Dendritic cell treated with granulocyte-macrophage colony-stimulating factor and Interleukin-4, amounts not matched to agents 40 ng/mL and 50 ng/mL, for 4 days (primary cell): ENCODE measurements around the gene ALLC.

Experiments used
- H3K27ac Mint-ChIP-seq: one replicate; pipeline ENCODE4 v1.8.0; 2022; ENCODE audit warnings: mild to moderate bottlenecking, mixed read lengths
- H3K27me3 Mint-ChIP-seq: one replicate; pipeline ENCODE4 v1.8.0; 2022; ENCODE audit warnings: mild to moderate bottlenecking, mixed read lengths
- H3K36me3 Mint-ChIP-seq: one replicate; pipeline ENCODE4 v1.8.0; 2022; ENCODE audit warnings: low read depth, mixed read lengths
- H3K4me1 Mint-ChIP-seq: one replicate; pipeline ENCODE4 v1.8.0; 2022; ENCODE audit warnings: low read depth, mixed read lengths
- H3K4me3 Mint-ChIP-seq: one replicate; pipeline ENCODE4 v1.8.0; 2022; ENCODE audit warnings: mild to moderate bottlenecking, moderate library complexity, mixed read lengths
- H3K9me3 Mint-ChIP-seq: one replicate; pipeline ENCODE4 v1.8.0; 2022; ENCODE audit warnings: mixed read lengths
- intact Hi-C: fragments of 100-400 bp; cut with micrococcal nuclease; formaldehyde crosslinking; loops from one replicate; pipeline ENCODE4 v1.15.0; 2022

The ALLC gene

DNA sequence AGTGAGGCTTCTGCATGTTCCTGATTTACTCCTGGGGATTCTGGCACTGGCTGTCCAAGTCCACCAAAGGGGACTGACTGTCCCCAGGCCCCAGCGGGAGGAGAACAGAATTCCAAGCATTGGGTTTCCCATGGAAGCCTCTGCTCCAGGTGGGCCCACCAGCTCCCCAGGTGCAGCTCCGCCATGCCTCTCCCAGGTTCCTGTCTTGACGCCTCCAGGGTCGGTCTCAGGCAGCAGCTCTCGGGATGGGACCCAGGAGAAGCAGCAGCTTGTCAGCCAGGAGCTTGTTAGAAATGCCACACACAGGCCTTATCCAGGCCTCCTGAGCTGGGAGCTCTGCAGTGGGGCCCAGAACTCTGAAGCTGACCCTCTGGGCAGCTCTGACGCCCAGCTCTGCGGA, 93.3 kb downstream of the ALLC start:
- no peaks in the 10 kb centered on the region for H3K9me3 Mint-ChIP-seq
- peaks cover 3% of the 10 kb centered on the region for H3K27me3 Mint-ChIP-seq

DNA sequence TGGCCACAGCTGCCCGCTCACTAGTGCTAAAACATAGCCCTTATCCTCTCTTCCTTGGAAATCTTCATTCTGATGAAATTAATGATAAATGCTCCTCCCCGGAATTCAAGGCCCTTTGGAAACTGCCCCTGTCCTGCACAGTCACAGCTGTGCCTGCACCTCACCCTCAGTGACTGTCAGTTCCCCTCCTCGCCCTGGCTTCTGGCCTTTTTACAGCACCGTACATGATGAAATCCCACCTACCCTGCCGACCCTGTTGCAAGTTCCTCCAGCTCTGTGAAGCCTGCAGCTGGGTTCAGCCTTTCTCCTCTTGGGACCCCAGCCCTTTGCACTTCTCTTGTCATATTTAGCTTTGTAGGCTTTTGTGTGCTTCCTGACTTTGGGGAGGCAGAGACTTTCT, 93.8 kb downstream of the ALLC start:
- Mint-ChIP-seq H3K4me1 (no peaks in the 10 kb centered on the region), H3K36me3 (no peaks in the 10 kb centered on the region), H3K9me3 (no peaks in the 10 kb centered on the region), H3K27me3 (peaks cover 3% of the 10 kb centered on the region), H3K27ac (no peak overlapping the region), H3K4me3 (no peak overlapping the region)
- intact Hi-C loops: no loop called here

More for the DNA sequence above, 93.3 kb downstream of the ALLC start:
- Mint-ChIP-seq H3K27ac (no peak overlapping the region), H3K4me3 (no peak overlapping the region), H3K36me3 (no peaks in the 10 kb centered on the region), H3K4me1 (no peaks in the 10 kb centered on the region)
- intact Hi-C loops: no loop called here
